Gastrocnemius medialis (tissue), 4 donors: ENCODE results near the gene TEK. TPM values are rescaled to one million over a fixed set of nuclear protein-coding genes. Genes with fewer than 3 reads are reported as not detected.

Source experiments
- ATAC-seq, 2 donors: fragments of 150-250 bp; one replicate each; pipeline ENCODE4 v1.9.1; 2016
- DNase-seq, 2 donors: peaks; one replicate each; pipeline ENCODE4 v3.0.0-alpha.2; 2019
- H3K27ac ChIP-seq, 4 donors: fragments of 200-600 bp; sonication (generic); 1 replicate in 1 of 4; 2 replicates in 3 of 4; pipeline ENCODE4 v1.5.1; 2016 to 2018; ENCODE audit warnings: mild to moderate bottlenecking in 2 of 4, moderate library complexity in 1 of 4
- H3K27me3 ChIP-seq, 3 donors: fragments of 200-600 bp; sonication (generic) in 2 of 3; 1 replicate in 1 of 3; 2 replicates in 2 of 3; pipeline versions ENCODE4 v1.5.1 to v1.6.0; 2016 to 2019; ENCODE audit warnings: mild to moderate bottlenecking in 1 of 3, moderate library complexity in 1 of 3
- H3K36me3 ChIP-seq, 2 donors: fragments of 200-600 bp; sonication (generic) in 1 of 2; one replicate each; pipeline ENCODE4 v1.5.1; 2017 to 2018
- H3K4me1 ChIP-seq, 2 donors: fragments of 200-600 bp; sonication (generic) in 1 of 2; one replicate each; pipeline ENCODE4 v1.5.1; 2016 to 2017; ENCODE audit warnings: mild to moderate bottlenecking in 2 of 2
- H3K4me3 ChIP-seq, 4 donors: fragments of 200-600 bp; sonication (generic) in 3 of 4; 1 replicate in 1 of 4; 2 replicates in 3 of 4; pipeline ENCODE4 v1.5.1; 2016 to 2019; ENCODE audit warnings: mild to moderate bottlenecking in 2 of 4
- H3K9me3 ChIP-seq, 3 donors: fragments of 200-600 bp; sonication (generic) in 2 of 3; 1 replicate in 1 of 3; 2 replicates in 2 of 3; pipeline ENCODE4 v1.5.1; 2016 to 2019
- POLR2A ChIP-seq, 2 donors: fragments of 450-650 bp; IDR thresholded peaks; one replicate each; pipeline ENCODE4 v1.6.1; 2017; ENCODE audit warnings: antibody characterized with exemption in 2 of 2, mild to moderate bottlenecking in 2 of 2, moderate library complexity in 2 of 2
- in situ Hi-C, 4 donors: fragments of 200-750 bp; cut with MboI; loops; one replicate each; pipeline versions ENCODE4 v1.15.0 to v1.8.0; 2017; ENCODE audit warnings: low sequenced_read_pairs in 4 of 4
- intact Hi-C: fragments of 100-400 bp; cut with DNase I; formaldehyde crosslinking; loops from one replicate; pipeline ENCODE4 v1.15.1; 2023; ENCODE audit warnings: low total_unique reads
- total RNA-seq, 4 donors: library from RNA; depleted of rRNA; stranded (reverse); fragments of >200 nt; gene quantifications; one replicate each; pipeline versions ENCODE4 v1.1.0 to v1.2.3, GENCODE V29; 2016
- TF ChIP-seq, protein P1 (sequence below), 5 experiments: fragments of 450-650 bp in 3 of 5; fragments of 200-600 bp in 2 of 5; sonication (generic) in 2 of 5; IDR thresholded peaks in 4 of 5; conservative IDR thresholded peaks in 1 of 5; 1 replicate in 4 of 5; 2 replicates in 1 of 5; pipeline ENCODE4 v1.5.1; 2016 to 2019; ENCODE audit warnings: antibody characterized with exemption in 5 of 5, mild to moderate bottlenecking in 3 of 5, moderate library complexity in 3 of 5

TEK gene
- total RNA-seq, 4 donors from 2014 or later, result 8.1 to 9.0 (median 8.4) TPM

- in situ Hi-C loops (no loop called here), intact Hi-C loops (no loop called here)
- H3K27me3 ChIP-seq, result no peaks in the 10 kb centered on the region
- peaks cover 9 to 10% of the 10 kb centered on the region in 2 donors for H3K4me1 ChIP-seq
- no peak for DNase-seq
- H3K27ac ChIP-seq, result no peak overlapping the region
- H3K4me3 ChIP-seq, result no peak overlapping the region
- H3K9me3 ChIP-seq, result no peaks in the 10 kb centered on the region
- ATAC-seq, result no peak
- TF ChIP-seq, protein P1, sequence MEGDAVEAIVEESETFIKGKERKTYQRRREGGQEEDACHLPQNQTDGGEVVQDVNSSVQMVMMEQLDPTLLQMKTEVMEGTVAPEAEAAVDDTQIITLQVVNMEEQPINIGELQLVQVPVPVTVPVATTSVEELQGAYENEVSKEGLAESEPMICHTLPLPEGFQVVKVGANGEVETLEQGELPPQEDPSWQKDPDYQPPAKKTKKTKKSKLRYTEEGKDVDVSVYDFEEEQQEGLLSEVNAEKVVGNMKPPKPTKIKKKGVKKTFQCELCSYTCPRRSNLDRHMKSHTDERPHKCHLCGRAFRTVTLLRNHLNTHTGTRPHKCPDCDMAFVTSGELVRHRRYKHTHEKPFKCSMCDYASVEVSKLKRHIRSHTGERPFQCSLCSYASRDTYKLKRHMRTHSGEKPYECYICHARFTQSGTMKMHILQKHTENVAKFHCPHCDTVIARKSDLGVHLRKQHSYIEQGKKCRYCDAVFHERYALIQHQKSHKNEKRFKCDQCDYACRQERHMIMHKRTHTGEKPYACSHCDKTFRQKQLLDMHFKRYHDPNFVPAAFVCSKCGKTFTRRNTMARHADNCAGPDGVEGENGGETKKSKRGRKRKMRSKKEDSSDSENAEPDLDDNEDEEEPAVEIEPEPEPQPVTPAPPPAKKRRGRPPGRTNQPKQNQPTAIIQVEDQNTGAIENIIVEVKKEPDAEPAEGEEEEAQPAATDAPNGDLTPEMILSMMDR (IDR thresholded peaks at IDR 0.05 in 4 of 5, conservative IDR thresholded peaks at IDR 0.05 in 1 of 5), result no peak
- no peaks in the 10 kb centered on the region for H3K36me3 ChIP-seq
Measured at GRCh38 chr9:27183131-27183530, 74.1 kb downstream of the TEK start.

GRCh38 chr9:27183701-27184100, 74.7 kb downstream of the TEK start:
- peak in 1 of 2 donors; percentile 36 for ATAC-seq

DNA sequence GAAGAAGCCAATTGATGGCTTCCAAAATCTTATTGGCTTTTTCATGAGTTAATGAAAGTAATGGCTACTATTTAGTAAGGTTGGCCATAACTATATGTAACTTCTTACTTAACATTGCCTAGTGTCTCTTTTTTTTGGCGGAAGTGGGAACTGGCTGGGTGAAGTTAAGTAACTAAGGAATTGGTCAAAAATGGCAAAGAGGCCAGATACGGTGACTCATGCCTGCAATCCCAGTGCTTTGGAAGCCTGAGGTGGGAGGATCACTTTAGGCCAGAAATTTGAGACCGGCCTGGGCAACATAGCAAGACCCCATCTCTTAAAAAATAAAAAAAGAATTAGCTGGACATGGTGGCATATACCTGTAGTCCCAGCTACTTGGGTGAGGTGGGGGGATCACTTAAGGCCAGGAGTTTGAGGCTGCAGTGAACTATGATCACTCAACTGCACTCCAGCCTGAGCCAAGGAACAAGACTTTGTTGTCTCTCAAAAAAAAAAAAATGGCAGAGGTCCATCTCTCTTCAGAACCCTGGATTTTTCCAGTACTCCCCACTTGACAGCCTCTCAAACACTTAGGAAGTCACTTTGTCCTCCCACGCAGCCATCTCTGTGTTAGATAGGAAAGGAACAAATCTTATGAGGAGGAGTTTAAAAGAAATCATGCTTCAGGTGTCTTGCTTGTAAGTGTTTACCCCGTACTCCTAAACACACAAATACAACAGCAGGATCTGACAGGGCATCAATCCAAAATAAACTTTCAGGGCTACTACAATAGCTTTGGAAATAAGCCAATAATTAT, 75.7 kb downstream of the TEK start:
- DNase-seq (no peak), ATAC-seq (peak in 1 of 2 donors; percentile 40)
- no peaks in the 10 kb centered on the region for H3K9me3 ChIP-seq
- TF ChIP-seq POLR2A (IDR thresholded peaks at IDR 0.05), result no peak
- TF ChIP-seq, protein P1 (IDR thresholded peaks at IDR 0.05 in 4 of 5, conservative IDR thresholded peaks at IDR 0.05 in 1 of 5), result no peak
- H3K27ac ChIP-seq, result peak overlapping the region in 1 of 4 donors; percentile 34
- no peaks in the 10 kb centered on the region for H3K27me3 ChIP-seq
- H3K36me3 ChIP-seq, result no peaks in the 10 kb centered on the region
- no peak overlapping the region for H3K4me3 ChIP-seq
- in situ Hi-C loops (no loop called here), intact Hi-C loops (no loop called here)
- H3K4me1 ChIP-seq, result peaks cover 9 to 10% of the 10 kb centered on the region in 2 donors

More at GRCh38 chr9:27183701-27184100, 74.7 kb downstream of the TEK start:
- no peaks in the 10 kb centered on the region for H3K36me3 ChIP-seq
- H3K27ac ChIP-seq, result no peak overlapping the region
- DNase-seq, result no peak
- no peaks in the 10 kb centered on the region for H3K27me3 ChIP-seq
- intact Hi-C loops (no loop called here), in situ Hi-C loops (no loop called here)
- peaks cover 9 to 10% of the 10 kb centered on the region in 2 donors for H3K4me1 ChIP-seq
- no peaks in the 10 kb centered on the region for H3K9me3 ChIP-seq
- TF ChIP-seq, protein P1 (IDR thresholded peaks at IDR 0.05 in 4 of 5, conservative IDR thresholded peaks at IDR 0.05 in 1 of 5), result no peak
- no peak for TF ChIP-seq POLR2A (IDR thresholded peaks at IDR 0.05)
- H3K4me3 ChIP-seq, result no peak overlapping the region

DNA sequence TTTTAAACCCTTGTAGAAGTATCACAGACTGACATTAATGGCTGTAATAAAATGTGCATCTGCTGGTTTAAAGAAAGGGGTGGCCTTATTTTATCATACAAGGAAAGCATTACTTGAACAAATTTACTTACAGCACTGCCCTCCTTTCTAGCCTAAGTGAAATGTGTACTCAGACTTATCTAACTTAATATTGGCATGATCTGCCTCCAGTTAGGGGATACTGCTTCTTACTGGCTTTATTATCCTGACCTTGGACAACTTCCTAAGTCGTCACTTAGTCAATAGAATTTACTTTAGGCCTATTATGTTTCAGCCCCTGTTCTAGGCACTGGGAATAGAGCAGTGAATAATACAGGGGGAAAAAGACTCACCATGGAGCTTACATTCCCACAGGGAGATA, 79.4 kb downstream of the TEK start:
- in situ Hi-C loops (no loop called here), intact Hi-C loops (no loop called here)
- ATAC-seq (no peak), DNase-seq (no peak)
- TF ChIP-seq, protein P1 (IDR thresholded peaks at IDR 0.05 in 4 of 5, conservative IDR thresholded peaks at IDR 0.05 in 1 of 5), result no peak
- no peak for TF ChIP-seq POLR2A (IDR thresholded peaks at IDR 0.05)
- Histone ChIP-seq H3K27ac (no peak overlapping the region), H3K36me3 (no peaks in the 10 kb centered on the region), H3K27me3 (no peaks in the 10 kb centered on the region), H3K4me1 (peaks cover 9 to 12% of the 10 kb centered on the region in 2 donors), H3K4me3 (no peak overlapping the region), H3K9me3 (no peaks in the 10 kb centered on the region)
